Thyroid gland (tissue), 4 donors: Measurements from ENCODE around the gene PHACTR4.

Experiments used
- CTCF ChIP-seq, 6 experiments: fragments of 200-600 bp in 3 of 6; fragments of 450-650 bp in 3 of 6; sonication (generic) in 3 of 6; IDR thresholded peaks; one replicate each; pipeline ENCODE4 v1.5.1; 2016 to 2019; ENCODE audit warnings: antibody characterized with exemption in 6 of 6, mild to moderate bottlenecking in 2 of 6, inconsistent platforms in 1 of 6, moderate library complexity in 1 of 6
- POLR2A ChIP-seq, 2 donors: fragments of 450-650 bp; IDR thresholded peaks; one replicate each; pipeline ENCODE4 v1.6.1; 2017; ENCODE audit warnings: antibody characterized with exemption in 2 of 2, mild to moderate bottlenecking in 2 of 2, moderate library complexity in 1 of 2

- TF ChIP-seq POLR2A (IDR thresholded peaks at IDR 0.05) (no peak), CTCF (IDR thresholded peaks at IDR 0.05) (no peak)
Measured at GRCh38 chr1:28530456-28530855, 160.9 kb downstream of the PHACTR4 start.
